ENCODE measurements around the gene CEP112. TPM values are rescaled to one million over a fixed set of nuclear protein-coding genes. Genes with fewer than 3 reads are reported as not detected.

CEP112 gene
- total and polyA plus RNA-seq, 4 donors, result 1.1 to 4.9 (median 1.4) TPM

DNA sequence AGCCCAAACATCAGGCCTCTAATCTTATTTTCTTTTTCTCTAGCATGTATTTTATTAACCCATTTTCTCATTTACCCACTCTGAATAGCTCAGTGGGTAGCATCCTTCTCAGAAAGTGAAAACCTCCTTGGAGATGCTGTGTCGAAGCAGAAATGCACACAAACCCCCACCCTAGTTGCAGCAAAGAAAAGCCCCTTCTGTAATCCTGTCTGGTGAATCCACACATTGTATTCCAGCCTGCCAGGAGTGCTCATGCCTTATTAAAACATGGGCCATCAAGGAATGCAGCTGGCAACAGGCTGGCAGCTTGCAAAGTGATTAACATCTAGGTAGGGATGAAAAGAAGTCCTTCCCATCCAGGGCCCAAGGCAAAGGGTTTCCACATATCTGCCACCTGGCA is 590.8 kb downstream of the CEP112 start:
- H3K27ac ChIP-seq (ENCODE audit: low read depth in 1 of 2, low read length in 2 of 2), result no peak overlapping the region
- no peak for DNase-seq (ENCODE audit: low spot score)
- H3K9me3 ChIP-seq (ENCODE audit: control insufficient read depth in 4 of 4, low read length in 3 of 4), result no peaks in the 10 kb centered on the region
- H3K9ac ChIP-seq (ENCODE audit: low read depth in 1 of 2, low read length in 2 of 2), result no peak overlapping the region
- H3K27me3 ChIP-seq (ENCODE audit: control insufficient read depth in 4 of 4, insufficient read depth in 4 of 4, low read length in 3 of 4), result no peaks in the 10 kb centered on the region
- 79% methylated on average over 1 of the region's 1 CpG for WGBS
- peaks cover 0 to 2% (median 0%) of the 10 kb centered on the region in 4 donors for H3K36me3 ChIP-seq (ENCODE audit: control insufficient read depth in 4 of 4, insufficient read depth in 3 of 4, low read depth in 1 of 4, low read length in 3 of 4)
- TF ChIP-seq MAX (IDR thresholded peaks at IDR 0.05) (no peak), FOXA2 (IDR thresholded peaks at IDR 0.05) (no peak), RXRA (IDR thresholded peaks at IDR 0.05) (no peak), HNF4A (conservative IDR thresholded peaks at IDR 0.05) (no peak), YY1 (IDR thresholded peaks at IDR 0.05) (no peak), NR2F2 (IDR thresholded peaks at IDR 0.05) (no peak), REST (IDR thresholded peaks at IDR 0.05) (no peak), FOXA1 (IDR thresholded peaks at IDR 0.05) (no peak), RAD21 (IDR thresholded peaks at IDR 0.05) (no peak), GABPA (IDR thresholded peaks at IDR 0.05 in 1 of 2, conservative IDR thresholded peaks at IDR 0.05 in 1 of 2) (no peak), HNF4G (IDR thresholded peaks at IDR 0.05) (no peak), JUND (IDR thresholded peaks at IDR 0.05) (no peak), EGR1 (IDR thresholded peaks at IDR 0.05; ENCODE audit: low read depth in 2 of 2) (no peak), TAF1 (conservative IDR thresholded peaks at IDR 0.05) (no peak), SP1 (IDR thresholded peaks at IDR 0.05) (no peak)
- TF ChIP-seq, protein P1, sequence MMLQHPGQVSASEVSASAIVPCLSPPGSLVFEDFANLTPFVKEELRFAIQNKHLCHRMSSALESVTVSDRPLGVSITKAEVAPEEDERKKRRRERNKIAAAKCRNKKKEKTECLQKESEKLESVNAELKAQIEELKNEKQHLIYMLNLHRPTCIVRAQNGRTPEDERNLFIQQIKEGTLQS (IDR thresholded peaks at IDR 0.05), result no peak
- TF ChIP-seq, protein P2, sequence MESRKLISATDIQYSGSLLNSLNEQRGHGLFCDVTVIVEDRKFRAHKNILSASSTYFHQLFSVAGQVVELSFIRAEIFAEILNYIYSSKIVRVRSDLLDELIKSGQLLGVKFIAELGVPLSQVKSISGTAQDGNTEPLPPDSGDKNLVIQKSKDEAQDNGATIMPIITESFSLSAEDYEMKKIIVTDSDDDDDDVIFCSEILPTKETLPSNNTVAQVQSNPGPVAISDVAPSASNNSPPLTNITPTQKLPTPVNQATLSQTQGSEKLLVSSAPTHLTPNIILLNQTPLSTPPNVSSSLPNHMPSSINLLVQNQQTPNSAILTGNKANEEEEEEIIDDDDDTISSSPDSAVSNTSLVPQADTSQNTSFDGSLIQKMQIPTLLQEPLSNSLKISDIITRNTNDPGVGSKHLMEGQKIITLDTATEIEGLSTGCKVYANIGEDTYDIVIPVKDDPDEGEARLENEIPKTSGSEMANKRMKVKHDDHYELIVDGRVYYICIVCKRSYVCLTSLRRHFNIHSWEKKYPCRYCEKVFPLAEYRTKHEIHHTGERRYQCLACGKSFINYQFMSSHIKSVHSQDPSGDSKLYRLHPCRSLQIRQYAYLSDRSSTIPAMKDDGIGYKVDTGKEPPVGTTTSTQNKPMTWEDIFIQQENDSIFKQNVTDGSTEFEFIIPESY (IDR thresholded peaks at IDR 0.05), result no peak
- TF ChIP-seq, protein P3, sequence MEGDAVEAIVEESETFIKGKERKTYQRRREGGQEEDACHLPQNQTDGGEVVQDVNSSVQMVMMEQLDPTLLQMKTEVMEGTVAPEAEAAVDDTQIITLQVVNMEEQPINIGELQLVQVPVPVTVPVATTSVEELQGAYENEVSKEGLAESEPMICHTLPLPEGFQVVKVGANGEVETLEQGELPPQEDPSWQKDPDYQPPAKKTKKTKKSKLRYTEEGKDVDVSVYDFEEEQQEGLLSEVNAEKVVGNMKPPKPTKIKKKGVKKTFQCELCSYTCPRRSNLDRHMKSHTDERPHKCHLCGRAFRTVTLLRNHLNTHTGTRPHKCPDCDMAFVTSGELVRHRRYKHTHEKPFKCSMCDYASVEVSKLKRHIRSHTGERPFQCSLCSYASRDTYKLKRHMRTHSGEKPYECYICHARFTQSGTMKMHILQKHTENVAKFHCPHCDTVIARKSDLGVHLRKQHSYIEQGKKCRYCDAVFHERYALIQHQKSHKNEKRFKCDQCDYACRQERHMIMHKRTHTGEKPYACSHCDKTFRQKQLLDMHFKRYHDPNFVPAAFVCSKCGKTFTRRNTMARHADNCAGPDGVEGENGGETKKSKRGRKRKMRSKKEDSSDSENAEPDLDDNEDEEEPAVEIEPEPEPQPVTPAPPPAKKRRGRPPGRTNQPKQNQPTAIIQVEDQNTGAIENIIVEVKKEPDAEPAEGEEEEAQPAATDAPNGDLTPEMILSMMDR (IDR thresholded peaks at IDR 0.05; ENCODE audit: low read depth, low read length, missing input control), result no peak
- H3K4me1 ChIP-seq (ENCODE audit: control insufficient read depth in 4 of 4, insufficient read depth in 4 of 4, low read length in 3 of 4), result no peaks in the 10 kb centered on the region
- H3K4me3 ChIP-seq (ENCODE audit: low read depth in 1 of 3, low read length in 3 of 3), result no peak overlapping the region

Measured in liver (tissue), 9 donors.